Lower lobe of right lung (tissue), 2 donors: ENCODE measurements around the gene HS6ST3. TPM values are rescaled to one million over a fixed set of nuclear protein-coding genes. Genes with fewer than 3 reads are reported as not detected.

Source experiments
- ATAC-seq, 2 donors: fragments of 200-7000 bp; cut with Tn5 transposase; one replicate each; pipeline ENCODE4 v1.9.1; 2020 to 2022; ENCODE audit warnings: mild to moderate bottlenecking in 2 of 2, moderate library complexity in 2 of 2
- DNase-seq: peaks from one replicate; pipeline ENCODE4 v3.0.0-alpha.2; 2020
- H3K27ac ChIP-seq: fragments of 200-600 bp; one replicate; pipeline ENCODE4 v1.8.0; 2022
- H3K27me3 ChIP-seq: fragments of 200-600 bp; one replicate; pipeline ENCODE4 v1.8.0; 2022; ENCODE audit warnings: low read depth
- H3K36me3 ChIP-seq: fragments of 200-600 bp; one replicate; pipeline ENCODE4 v1.8.0; 2022; ENCODE audit warnings: mild to moderate bottlenecking
- H3K4me1 ChIP-seq: fragments of 200-600 bp; one replicate; pipeline ENCODE4 v1.8.0; 2022
- H3K4me3 ChIP-seq: fragments of 200-600 bp; one replicate; pipeline ENCODE4 v1.8.0; 2022; ENCODE audit warnings: mild to moderate bottlenecking
- H3K9me3 ChIP-seq: fragments of 200-600 bp; one replicate; pipeline ENCODE4 v1.8.0; 2022
- intact Hi-C: fragments of 100-400 bp; cut with DNase I; formaldehyde crosslinking; loops from one replicate; pipeline ENCODE4 v1.11.0; 2022
- total RNA-seq: library from RNA; stranded (reverse); fragmentation: NEBNext Ultra II Directional; extraction: Animal tissue kit (Norgen Biotek cat#: 25700); gene quantifications from one replicate; pipeline ENCODE4 v1.2.1, GENCODE V29; 2021
- TF ChIP-seq, protein P1 (sequence below): fragments of 200-600 bp; IDR thresholded peaks from one replicate; pipeline ENCODE4 v1.8.0; 2022; ENCODE audit warnings: antibody characterized with exemption, mild to moderate bottlenecking
- donor health status: DM: no; HTN: yes; CAD: no; lungs with severe emphysema.

Gene HS6ST3
- total RNA-seq, 1 donor from 2014 or later: 0.06 TPM

DNA sequence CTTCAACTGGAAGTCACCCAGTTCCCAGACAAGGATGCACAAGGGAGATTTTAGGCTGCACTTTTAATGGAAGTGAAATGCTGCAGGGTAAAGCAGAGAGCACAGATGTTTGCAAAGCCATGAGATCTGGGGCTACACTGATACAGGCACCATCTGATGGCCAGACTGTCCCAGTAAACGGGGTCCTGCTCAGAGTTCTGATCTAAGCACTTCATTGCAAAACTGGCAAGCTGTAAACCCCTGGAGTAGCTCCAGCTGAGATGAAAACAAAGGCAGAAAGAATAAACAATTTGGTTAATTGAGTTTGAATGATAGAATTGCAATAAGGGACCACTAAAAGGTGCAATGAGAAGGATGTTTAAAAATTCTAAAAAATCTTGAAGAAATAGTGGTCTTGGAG, 707.2 kb downstream of the HS6ST3 start:
- intact Hi-C loops: no loop called here
- no peak for ATAC-seq
- TF ChIP-seq, protein P1, sequence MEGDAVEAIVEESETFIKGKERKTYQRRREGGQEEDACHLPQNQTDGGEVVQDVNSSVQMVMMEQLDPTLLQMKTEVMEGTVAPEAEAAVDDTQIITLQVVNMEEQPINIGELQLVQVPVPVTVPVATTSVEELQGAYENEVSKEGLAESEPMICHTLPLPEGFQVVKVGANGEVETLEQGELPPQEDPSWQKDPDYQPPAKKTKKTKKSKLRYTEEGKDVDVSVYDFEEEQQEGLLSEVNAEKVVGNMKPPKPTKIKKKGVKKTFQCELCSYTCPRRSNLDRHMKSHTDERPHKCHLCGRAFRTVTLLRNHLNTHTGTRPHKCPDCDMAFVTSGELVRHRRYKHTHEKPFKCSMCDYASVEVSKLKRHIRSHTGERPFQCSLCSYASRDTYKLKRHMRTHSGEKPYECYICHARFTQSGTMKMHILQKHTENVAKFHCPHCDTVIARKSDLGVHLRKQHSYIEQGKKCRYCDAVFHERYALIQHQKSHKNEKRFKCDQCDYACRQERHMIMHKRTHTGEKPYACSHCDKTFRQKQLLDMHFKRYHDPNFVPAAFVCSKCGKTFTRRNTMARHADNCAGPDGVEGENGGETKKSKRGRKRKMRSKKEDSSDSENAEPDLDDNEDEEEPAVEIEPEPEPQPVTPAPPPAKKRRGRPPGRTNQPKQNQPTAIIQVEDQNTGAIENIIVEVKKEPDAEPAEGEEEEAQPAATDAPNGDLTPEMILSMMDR: no peak
- Histone ChIP-seq H3K4me1 (no peaks in the 10 kb centered on the region), H3K27ac (no peak overlapping the region), H3K9me3 (no peaks in the 10 kb centered on the region), H3K27me3 (no peaks in the 10 kb centered on the region), H3K36me3 (no peaks in the 10 kb centered on the region), H3K4me3 (no peak overlapping the region)
- DNase-seq: no peak

DNA sequence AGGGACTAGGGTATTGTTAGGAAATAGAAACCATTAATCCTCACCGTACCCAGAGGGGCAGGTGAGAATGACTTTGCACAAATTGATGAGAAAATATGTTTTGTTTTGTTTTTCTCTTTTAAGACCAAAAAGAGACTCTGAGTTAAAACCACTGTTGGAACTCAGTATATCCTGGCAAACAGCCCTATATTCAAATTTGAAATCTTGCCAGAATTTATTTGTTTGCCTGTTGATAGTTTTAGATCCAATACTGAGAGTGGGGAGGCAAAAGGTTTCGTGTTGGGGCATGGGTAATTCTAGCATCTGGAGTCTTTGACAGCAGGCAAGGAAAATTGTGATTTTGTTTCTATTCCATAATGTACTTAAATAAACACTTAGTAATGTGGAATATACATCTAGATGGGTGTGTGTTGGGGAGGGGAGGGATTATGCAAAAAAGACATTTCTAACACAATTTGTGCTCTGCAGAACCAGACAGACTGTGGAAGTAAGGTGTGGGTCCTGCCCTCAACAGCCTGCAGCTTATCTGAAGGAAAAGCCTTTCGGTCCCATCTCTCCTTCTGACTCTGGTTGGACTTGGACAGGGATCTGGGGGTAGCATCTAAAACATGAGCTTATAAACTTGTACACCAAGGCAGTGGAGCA, 713.7 kb downstream of the HS6ST3 start:
- H3K27ac ChIP-seq: no peak overlapping the region
- intact Hi-C loops: no loop called here
- no peak overlapping the region for H3K4me3 ChIP-seq
- DNase-seq (no peak), ATAC-seq (no peak)
- TF ChIP-seq, protein P1: no peak
- H3K36me3 ChIP-seq: no peaks in the 10 kb centered on the region
- H3K4me1 ChIP-seq: no peaks in the 10 kb centered on the region
- no peaks in the 10 kb centered on the region for H3K27me3 ChIP-seq
- H3K9me3 ChIP-seq: no peaks in the 10 kb centered on the region

DNA sequence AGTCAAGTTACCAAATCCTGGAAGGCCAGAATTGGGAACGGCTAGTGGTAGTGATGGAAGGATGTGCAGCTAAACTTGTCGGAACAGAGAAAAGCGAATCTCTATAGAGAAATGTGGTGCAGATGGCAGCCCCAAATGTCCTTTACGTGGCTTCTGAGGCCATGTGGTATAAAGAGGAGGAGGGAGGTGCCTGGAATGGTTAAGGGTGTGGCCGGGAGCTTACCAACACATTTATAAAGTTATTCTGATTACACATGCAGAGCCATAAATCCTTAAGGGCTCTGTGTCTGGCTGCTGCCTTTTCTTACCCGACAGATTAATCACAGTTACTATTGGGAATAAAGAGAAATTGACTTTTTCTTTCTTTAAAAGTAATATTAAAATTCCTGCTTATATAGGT, 714.3 kb downstream of the HS6ST3 start:
- no peaks in the 10 kb centered on the region for H3K36me3 ChIP-seq
- ATAC-seq (no peak), DNase-seq (no peak)
- no peak overlapping the region for H3K27ac ChIP-seq
- no peaks in the 10 kb centered on the region for H3K4me1 ChIP-seq
- H3K4me3 ChIP-seq: no peak overlapping the region
- H3K27me3 ChIP-seq: no peaks in the 10 kb centered on the region
- H3K9me3 ChIP-seq: no peaks in the 10 kb centered on the region
- intact Hi-C loops: no loop called here
- TF ChIP-seq, protein P1: no peak

DNA sequence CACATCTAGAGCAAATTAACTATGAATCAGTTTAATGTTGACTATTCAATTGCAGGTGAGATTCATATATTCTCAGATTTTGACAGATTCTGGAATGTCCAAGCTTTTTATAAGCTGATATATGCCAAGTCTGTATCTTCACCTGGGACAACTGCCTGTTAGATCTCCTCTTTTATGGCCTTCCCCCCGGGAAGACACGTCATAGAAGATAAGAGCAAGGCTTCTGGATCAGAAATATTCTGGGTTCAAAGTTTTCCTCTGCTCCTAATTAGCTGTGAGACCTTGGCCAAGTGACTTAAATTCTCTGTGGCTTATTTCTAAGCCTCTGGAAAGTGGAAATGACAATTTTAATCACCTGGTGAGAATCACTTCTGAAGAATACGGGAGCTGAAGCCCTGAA, 716.8 kb downstream of the HS6ST3 start:
- H3K36me3 ChIP-seq: no peaks in the 10 kb centered on the region
- H3K27me3 ChIP-seq: no peaks in the 10 kb centered on the region
- no peak overlapping the region for H3K4me3 ChIP-seq
- no peaks in the 10 kb centered on the region for H3K9me3 ChIP-seq
- TF ChIP-seq, protein P1: no peak
- H3K27ac ChIP-seq: no peak overlapping the region
- no peak for ATAC-seq
- intact Hi-C loops: no loop called here
- DNase-seq: no peak
- no peaks in the 10 kb centered on the region for H3K4me1 ChIP-seq

DNA sequence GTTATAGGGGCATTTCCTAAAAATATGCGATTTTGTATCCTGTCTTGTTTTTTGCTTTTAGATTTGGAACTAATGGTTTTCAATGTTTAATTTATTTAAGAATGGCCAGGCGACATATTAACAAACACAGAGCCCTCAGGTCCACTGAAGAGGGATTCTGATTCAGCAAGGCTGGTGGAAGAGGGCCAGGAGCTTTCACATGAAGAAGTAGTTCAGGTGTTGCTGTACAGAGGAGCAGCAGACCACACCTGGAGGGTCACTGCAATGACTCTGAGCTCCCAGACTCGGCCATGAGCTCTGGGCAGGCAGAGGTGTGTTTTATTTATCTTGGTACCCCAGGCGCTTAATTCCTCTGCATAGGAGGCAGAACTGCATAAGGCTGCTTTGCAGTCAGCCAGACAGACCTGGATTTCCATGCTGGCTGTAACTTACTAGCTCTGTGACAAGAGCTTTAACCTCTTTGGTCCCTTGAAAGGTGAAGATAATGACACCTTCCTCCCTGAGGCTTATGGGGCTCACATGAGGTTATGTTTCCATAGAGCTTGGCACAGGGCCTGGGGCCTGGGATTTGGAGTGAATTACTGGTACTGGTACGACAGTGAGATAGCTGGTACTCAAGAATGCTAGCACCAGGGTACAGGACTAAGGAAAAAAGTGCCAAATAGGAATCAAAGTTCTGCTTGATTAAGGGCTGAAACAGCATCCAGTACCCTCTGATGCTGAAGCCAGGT, 719.6 kb downstream of the HS6ST3 start:
- DNase-seq (no peak), ATAC-seq (no peak)
- Histone ChIP-seq H3K36me3 (no peaks in the 10 kb centered on the region), H3K4me1 (no peaks in the 10 kb centered on the region), H3K9me3 (no peaks in the 10 kb centered on the region), H3K27ac (no peak overlapping the region), H3K27me3 (no peaks in the 10 kb centered on the region), H3K4me3 (no peak overlapping the region)
- TF ChIP-seq, protein P1: no peak
- intact Hi-C loops: no loop called here
